Colonic mucosa (tissue), 4 donors: ENCODE measurements around the gene CIAO3. TPM values are rescaled to one million over a fixed set of nuclear protein-coding genes. Genes with fewer than 3 reads are reported as not detected.

Experiments
- DNase-seq: peaks from one replicate; pipeline ENCODE4 v3.0.0-alpha.2; 2020
- H3K27ac ChIP-seq: fragments of 200-600 bp; one replicate; pipeline ENCODE4 v1.8.0; 2021
- H3K27me3 ChIP-seq: fragments of 200-600 bp; one replicate; pipeline ENCODE4 v1.8.0; 2021
- H3K36me3 ChIP-seq: fragments of 200-600 bp; one replicate; pipeline ENCODE4 v1.8.0; 2021
- H3K4me1 ChIP-seq: fragments of 200-600 bp; one replicate; pipeline ENCODE4 v1.8.0; 2021; ENCODE audit warnings: mild to moderate bottlenecking
- H3K4me3 ChIP-seq: fragments of 200-600 bp; one replicate; pipeline ENCODE4 v1.8.0; 2021
- H3K9ac ChIP-seq, 2 donors: one replicate each; pipeline ENCODE4 v1.7.0; 2013; ENCODE audit warnings: control low read depth in 2 of 2, low read depth in 2 of 2, low read length in 2 of 2
- H3K9me3 ChIP-seq: fragments of 200-600 bp; one replicate; pipeline ENCODE4 v1.8.0; 2021
- CTCF ChIP-seq: fragments of 200-600 bp; IDR thresholded peaks from one replicate; pipeline ENCODE4 v1.8.0; 2022; ENCODE audit warnings: antibody characterized with exemption, mild to moderate bottlenecking
- intact Hi-C: fragments of 100-400 bp; cut with DNase I; formaldehyde crosslinking; loops from one replicate; pipeline ENCODE4 v1.14.1; 2022
- total RNA-seq, 2 donors: library from RNA; stranded (reverse); fragmentation: NEBNext Ultra II Directional in 1 of 2; extraction: Animal tissue kit (Norgen Biotek cat#: 25700) in 1 of 2; gene quantifications; one replicate each; pipeline ENCODE4 v1.2.1, GENCODE V29; 2021
- donor health status: healthy.
- donor health status: DM: no; HTN: no; CAD: no.
- donor health status: DM: no; HTN: no; CAD: no.

CIAO3 gene
- total RNA-seq, 2 donors from 2014 or later = 29.2 to 62.1 TPM

- DNase-seq = no peak
- H3K4me3 ChIP-seq = no peak overlapping the region
- no peak for TF ChIP-seq CTCF
- H3K4me1 ChIP-seq = no peaks in the 10 kb centered on the region
- H3K9me3 ChIP-seq = no peaks in the 10 kb centered on the region
- H3K36me3 ChIP-seq = no peaks in the 10 kb centered on the region
- no peaks in the 10 kb centered on the region for H3K27me3 ChIP-seq
- intact Hi-C loops = no loop called here
- no peak overlapping the region for H3K27ac ChIP-seq
- no peak overlapping the region for H3K9ac ChIP-seq
Measured at GRCh38 chr16:768428-768827, 27.6 kb upstream of the CIAO3 start.

GRCh38 chr16:767743-768235, 27.0 kb upstream of the CIAO3 start:
- Histone ChIP-seq H3K27ac (no peak overlapping the region), H3K9me3 (no peaks in the 10 kb centered on the region), H3K4me3 (no peak overlapping the region), H3K4me1 (no peaks in the 10 kb centered on the region), H3K36me3 (no peaks in the 10 kb centered on the region), H3K9ac (no peak overlapping the region), H3K27me3 (no peaks in the 10 kb centered on the region)
- intact Hi-C loops = no loop called here
- no peak for DNase-seq
- TF ChIP-seq CTCF = no peak

GRCh38 chr16:766820-767640, 26.2 kb upstream of the CIAO3 start:
- H3K4me1 ChIP-seq = no peaks in the 10 kb centered on the region
- H3K36me3 ChIP-seq = no peaks in the 10 kb centered on the region
- H3K9me3 ChIP-seq = no peaks in the 10 kb centered on the region
- no peak for TF ChIP-seq CTCF
- no peak for DNase-seq
- H3K4me3 ChIP-seq = no peak overlapping the region
- intact Hi-C loops = no loop called here
- no peak overlapping the region for H3K27ac ChIP-seq
- H3K27me3 ChIP-seq = no peaks in the 10 kb centered on the region
- H3K9ac ChIP-seq = no peak overlapping the region

- no peaks in the 10 kb centered on the region for H3K9me3 ChIP-seq
- no peak for DNase-seq
- H3K27me3 ChIP-seq = peaks cover 3% of the 10 kb centered on the region
Measured at GRCh38 chr16:766008-766819, 25.4 kb upstream of the CIAO3 start.

More at GRCh38 chr16:766008-766819, 25.4 kb upstream of the CIAO3 start:
- Histone ChIP-seq H3K4me3 (no peak overlapping the region), H3K27ac (no peak overlapping the region), H3K4me1 (no peaks in the 10 kb centered on the region), H3K9ac (no peak overlapping the region), H3K36me3 (no peaks in the 10 kb centered on the region)
- intact Hi-C loops = no loop called here
- no peak for TF ChIP-seq CTCF
